ENCODE data around the gene ADAM33.

- TF ChIP-seq EP300 (IDR thresholded peaks at IDR 0.05): no peak
- no peak for TF ChIP-seq CTCF (IDR thresholded peaks at IDR 0.05)
- no peak for TF ChIP-seq POLR2A (IDR thresholded peaks at IDR 0.05)
- TF ChIP-seq POLR2AphosphoS5 (IDR thresholded peaks at IDR 0.05): no peak
These were observed 50.3 kb downstream of the ADAM33 start for GRCh38 chr20:3631534-3631933.

Measured in upper lobe of left lung (tissue), 4 donors.